Spleen (tissue), 11 donors: ENCODE data around the gene CMYA5. TPM values are rescaled to one million over a fixed set of nuclear protein-coding genes. Genes with fewer than 3 reads are reported as not detected.

Source experiments
- DNase-seq: peaks from one replicate; pipeline ENCODE4 v3.0.0-alpha.2; 2020
- H3K27ac ChIP-seq, 8 donors: fragments of 200-600 bp; sonication (generic) in 7 of 8; 1 replicate in 4 of 8; 2 replicates in 4 of 8; pipeline versions ENCODE4 v1.5.0 to v1.8.0; 2016 to 2021; ENCODE audit warnings: inconsistent platforms in 4 of 8, mild to moderate bottlenecking in 4 of 8, moderate library complexity in 1 of 8
- H3K27me3 ChIP-seq, 7 donors: fragments of 200-600 bp; sonication (generic) in 6 of 7; replicated peaks in 1 of 7; 1 replicate in 4 of 7; 2 replicates in 3 of 7; pipeline versions ENCODE4 v1.5.0 to v1.8.0; 2016 to 2021; ENCODE audit warnings: inconsistent platforms in 3 of 7, mild to moderate bottlenecking in 1 of 7
- H3K36me3 ChIP-seq, 6 donors: fragments of 200-600 bp; sonication (generic) in 5 of 6; 1 replicate in 4 of 6; 2 replicates in 2 of 6; pipeline versions ENCODE4 v1.5.0 to v1.8.0; 2016 to 2021; ENCODE audit warnings: inconsistent platforms in 2 of 6
- H3K4me1 ChIP-seq, 6 donors: fragments of 200-600 bp; sonication (generic) in 5 of 6; 1 replicate in 3 of 6; 2 replicates in 3 of 6; pipeline versions ENCODE4 v1.5.0 to v1.8.0; 2016 to 2021; ENCODE audit warnings: inconsistent platforms in 3 of 6
- H3K4me3 ChIP-seq, 8 donors: fragments of 200-600 bp; sonication (generic) in 7 of 8; 1 replicate in 4 of 8; 2 replicates in 4 of 8; pipeline versions ENCODE4 v1.5.0 to v1.8.0; 2016 to 2021; ENCODE audit warnings: inconsistent platforms in 4 of 8, mild to moderate bottlenecking in 4 of 8, moderate library complexity in 2 of 8
- H3K9me3 ChIP-seq, 8 donors: fragments of 200-600 bp; sonication (generic) in 7 of 8; 1 replicate in 4 of 8; 2 replicates in 4 of 8; pipeline versions ENCODE4 v1.5.0 to v1.8.0; 2016 to 2021; ENCODE audit warnings: inconsistent platforms in 4 of 8
- CTCF ChIP-seq, 11 experiments: fragments of 200-600 bp in 7 of 11; fragments of 450-650 bp in 4 of 11; sonication (generic) in 4 of 11; IDR thresholded peaks in 8 of 11; conservative IDR thresholded peaks in 3 of 11; 1 replicate in 7 of 11; 2 replicates in 4 of 11; pipeline versions ENCODE4 v1.4.0 to v1.8.0; 2016 to 2021; ENCODE audit warnings: antibody characterized with exemption in 11 of 11, inconsistent platforms in 4 of 11, mild to moderate bottlenecking in 1 of 11
- POLR2A ChIP-seq, 3 donors: fragments of 450-650 bp; IDR thresholded peaks; one replicate each; pipeline ENCODE4 v1.5.1; 2017; ENCODE audit warnings: antibody characterized with exemption in 3 of 3, mild to moderate bottlenecking in 1 of 3
- POLR2AphosphoS5 ChIP-seq, 3 donors: sonication (generic); formaldehyde crosslinking; IDR thresholded peaks; one replicate each; pipeline ENCODE4 v1.5.1; 2017; ENCODE audit warnings: antibody characterized with exemption in 3 of 3
- WGBS, 5 donors: extraction: QIAGEN DNeasy Blood & Tissue Kit in 3 of 5; methylation state at CpG; one replicate each; pipeline versions ENCODE4 v1.1.5 to v1.1.7; 2013 to 2018; 5-methylcytosine and 5-hydroxymethylcytosine counted together
- intact Hi-C: fragments of 100-400 bp; cut with DNase I; formaldehyde crosslinking; loops from one replicate; pipeline ENCODE4 v1.15.0; 2023; ENCODE audit warnings: low total_unique reads
- polyA plus RNA-seq, 3 donors: library from polyadenylated mRNA; stranded (reverse); fragments of 200-250 nt; gene quantifications; one replicate each; pipeline ENCODE4 v1.2.1, GENCODE V29; 2013
- total RNA-seq, 7 donors: library from RNA; depleted of rRNA in 3 of 7; stranded (reverse); fragments of >200 nt in 3 of 7; fragmentation: NEBNext Ultra II Directional in 4 of 7; extraction: Animal tissue kit (Norgen Biotek cat#: 25700) in 4 of 7; gene quantifications; one replicate each; pipeline versions ENCODE4 v1.1.0 to v1.2.1, GENCODE V29; 2016 to 2021
- donor health status: healthy with polysubstance abuse.
- donor health status: DM: no; HTN: no; CAD: no; lungs with moderate emphysema.
- donor health status: DM: no; HTN: no; CAD: no.
- donor health status: Bipolar disorder and iron deficiency.
- donor health status: healthy.
- donor health status: DM: no; HTN: no; CAD: no.
- donor health status: DM: yes; HTN: yes; CAD: no.

The CMYA5 gene
- total and polyA plus RNA-seq, 10 donors = 0.13 to 0.85 (median 0.28) TPM

GRCh38 chr5:79720096-79720495 lies 30.5 kb downstream of the CMYA5 start:
- peaks cover 6 to 33% (median 29%) of the 10 kb centered on the region in 8 donors for H3K9me3 ChIP-seq
- no peaks in the 10 kb centered on the region for H3K36me3 ChIP-seq
- H3K4me3 ChIP-seq = no peak overlapping the region
- no peaks in the 10 kb centered on the region for H3K27me3 ChIP-seq
- intact Hi-C loops = no loop called here
- H3K27ac ChIP-seq = no peak overlapping the region
- no peaks in the 10 kb centered on the region for H3K4me1 ChIP-seq
- TF ChIP-seq POLR2A (IDR thresholded peaks at IDR 0.05) (no peak), CTCF (IDR thresholded peaks at IDR 0.05 in 8 of 11, conservative IDR thresholded peaks at IDR 0.05 in 3 of 11) (no peak), POLR2AphosphoS5 (IDR thresholded peaks at IDR 0.05) (no peak)
- DNase-seq = no peak

- no peak overlapping the region for H3K27ac ChIP-seq
- no peak for TF ChIP-seq POLR2A (IDR thresholded peaks at IDR 0.05)
- TF ChIP-seq CTCF (IDR thresholded peaks at IDR 0.05 in 8 of 11, conservative IDR thresholded peaks at IDR 0.05 in 3 of 11) = no peak
- no peak for TF ChIP-seq POLR2AphosphoS5 (IDR thresholded peaks at IDR 0.05)
- intact Hi-C loops = no loop called here
Measured at GRCh38 chr5:79727451-79728355, 38.1 kb downstream of the CMYA5 start.

GRCh38 chr5:79728396-79728795 lies 38.8 kb downstream of the CMYA5 start:
- peaks cover 0 to 18% (median 0%) of the 10 kb centered on the region in 7 donors for H3K27me3 ChIP-seq
- no peak for TF ChIP-seq POLR2A (IDR thresholded peaks at IDR 0.05)
- TF ChIP-seq POLR2AphosphoS5 (IDR thresholded peaks at IDR 0.05) = no peak
- no peak for TF ChIP-seq CTCF (IDR thresholded peaks at IDR 0.05 in 8 of 11, conservative IDR thresholded peaks at IDR 0.05 in 3 of 11)
- H3K36me3 ChIP-seq = no peaks in the 10 kb centered on the region
- H3K4me1 ChIP-seq = no peaks in the 10 kb centered on the region
- no peaks in the 10 kb centered on the region for H3K9me3 ChIP-seq
- no peak for DNase-seq
- H3K4me3 ChIP-seq = no peak overlapping the region
- intact Hi-C loops = no loop called here
- H3K27ac ChIP-seq = no peak overlapping the region
- WGBS, 5 donors = 75 to 93% (median 84%) methylated on average over 4 of the region's 4 CpGs

More at GRCh38 chr5:79727451-79728355, 38.1 kb downstream of the CMYA5 start:
- H3K4me1 ChIP-seq = no peaks in the 10 kb centered on the region
- H3K27me3 ChIP-seq = peaks cover 0 to 15% (median 0%) of the 10 kb centered on the region in 7 donors
- WGBS, 5 donors = 88 to 96% (median 94%) methylated on average over 14 of the region's 14 CpGs
- no peaks in the 10 kb centered on the region for H3K36me3 ChIP-seq
- H3K9me3 ChIP-seq = no peaks in the 10 kb centered on the region
- no peak for DNase-seq
- no peak overlapping the region for H3K4me3 ChIP-seq

GRCh38 chr5:79729679-79730078 lies 40.0 kb downstream of the CMYA5 start:
- WGBS, 5 donors = 82 to 88% (median 85%) methylated on average over 2 of the region's 2 CpGs
- TF ChIP-seq CTCF (IDR thresholded peaks at IDR 0.05 in 8 of 11, conservative IDR thresholded peaks at IDR 0.05 in 3 of 11) = no peak
- no peak for TF ChIP-seq POLR2A (IDR thresholded peaks at IDR 0.05)
- TF ChIP-seq POLR2AphosphoS5 (IDR thresholded peaks at IDR 0.05) = no peak
- intact Hi-C loops = no loop called here

More at GRCh38 chr5:79729679-79730078, 40.0 kb downstream of the CMYA5 start:
- no peak overlapping the region for H3K27ac ChIP-seq
- no peak for DNase-seq
- H3K4me3 ChIP-seq = no peak overlapping the region
- H3K27me3 ChIP-seq = peaks cover 0 to 28% (median 0%) of the 10 kb centered on the region in 7 donors
- no peaks in the 10 kb centered on the region for H3K36me3 ChIP-seq
- no peaks in the 10 kb centered on the region for H3K4me1 ChIP-seq
- H3K9me3 ChIP-seq = no peaks in the 10 kb centered on the region
